Measurements from ENCODE around the gene MYH15. TPM values are rescaled to one million over a fixed set of nuclear protein-coding genes. Genes with fewer than 3 reads are reported as not detected.
"Not testable (repeated sequence)": the region's sequence is repeated elsewhere in the genome, so short reads cannot be mapped to it uniquely, and the experiment has no call there.

The MYH15 gene
- total RNA-seq, 4 donors from 2014 or later, result 0.13 TPM; not detected in 3

GRCh38 chr3:108387063-108387462, 123.3 kb downstream of the MYH15 start:
- Histone ChIP-seq H3K27me3 (no peaks in the 10 kb centered on the region), H3K4me1 (no peaks in the 10 kb centered on the region), H3K36me3 (no peaks in the 10 kb centered on the region), H3K9me3 (no peaks in the 10 kb centered on the region), H3K27ac (no peak overlapping the region), H3K4me3 (no peak overlapping the region)
- WGBS, 2 donors (ENCODE audit: low coverage in 1 of 2), result 83 to 100% methylated on average over 1 of the region's 1 CpG
- TF ChIP-seq, protein P1, sequence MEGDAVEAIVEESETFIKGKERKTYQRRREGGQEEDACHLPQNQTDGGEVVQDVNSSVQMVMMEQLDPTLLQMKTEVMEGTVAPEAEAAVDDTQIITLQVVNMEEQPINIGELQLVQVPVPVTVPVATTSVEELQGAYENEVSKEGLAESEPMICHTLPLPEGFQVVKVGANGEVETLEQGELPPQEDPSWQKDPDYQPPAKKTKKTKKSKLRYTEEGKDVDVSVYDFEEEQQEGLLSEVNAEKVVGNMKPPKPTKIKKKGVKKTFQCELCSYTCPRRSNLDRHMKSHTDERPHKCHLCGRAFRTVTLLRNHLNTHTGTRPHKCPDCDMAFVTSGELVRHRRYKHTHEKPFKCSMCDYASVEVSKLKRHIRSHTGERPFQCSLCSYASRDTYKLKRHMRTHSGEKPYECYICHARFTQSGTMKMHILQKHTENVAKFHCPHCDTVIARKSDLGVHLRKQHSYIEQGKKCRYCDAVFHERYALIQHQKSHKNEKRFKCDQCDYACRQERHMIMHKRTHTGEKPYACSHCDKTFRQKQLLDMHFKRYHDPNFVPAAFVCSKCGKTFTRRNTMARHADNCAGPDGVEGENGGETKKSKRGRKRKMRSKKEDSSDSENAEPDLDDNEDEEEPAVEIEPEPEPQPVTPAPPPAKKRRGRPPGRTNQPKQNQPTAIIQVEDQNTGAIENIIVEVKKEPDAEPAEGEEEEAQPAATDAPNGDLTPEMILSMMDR (IDR thresholded peaks at IDR 0.05), result no peak
- TF ChIP-seq POLR2A (IDR thresholded peaks at IDR 0.05) (no peak), POLR2AphosphoS5 (IDR thresholded peaks at IDR 0.05) (no peak), EP300 (IDR thresholded peaks at IDR 0.05) (no peak)
- ATAC-seq, result no peak

- no peak for TF ChIP-seq POLR2A (IDR thresholded peaks at IDR 0.05)
- TF ChIP-seq EP300 (IDR thresholded peaks at IDR 0.05), result no peak
- no peak for TF ChIP-seq POLR2AphosphoS5 (IDR thresholded peaks at IDR 0.05)
- TF ChIP-seq, protein P1 (IDR thresholded peaks at IDR 0.05), result no peak
- Histone ChIP-seq H3K36me3 (no peaks in the 10 kb centered on the region), H3K27me3 (no peaks in the 10 kb centered on the region), H3K4me1 (no peaks in the 10 kb centered on the region), H3K4me3 (no peak overlapping the region), H3K9me3 (no peaks in the 10 kb centered on the region), H3K27ac (no peak overlapping the region)
- no peak for ATAC-seq
Observed at GRCh38 chr3:108383306-108383705, 127.1 kb downstream of the MYH15 start.

GRCh38 chr3:108381529-108382140, 128.8 kb downstream of the MYH15 start:
- ATAC-seq, result no peak

DNA sequence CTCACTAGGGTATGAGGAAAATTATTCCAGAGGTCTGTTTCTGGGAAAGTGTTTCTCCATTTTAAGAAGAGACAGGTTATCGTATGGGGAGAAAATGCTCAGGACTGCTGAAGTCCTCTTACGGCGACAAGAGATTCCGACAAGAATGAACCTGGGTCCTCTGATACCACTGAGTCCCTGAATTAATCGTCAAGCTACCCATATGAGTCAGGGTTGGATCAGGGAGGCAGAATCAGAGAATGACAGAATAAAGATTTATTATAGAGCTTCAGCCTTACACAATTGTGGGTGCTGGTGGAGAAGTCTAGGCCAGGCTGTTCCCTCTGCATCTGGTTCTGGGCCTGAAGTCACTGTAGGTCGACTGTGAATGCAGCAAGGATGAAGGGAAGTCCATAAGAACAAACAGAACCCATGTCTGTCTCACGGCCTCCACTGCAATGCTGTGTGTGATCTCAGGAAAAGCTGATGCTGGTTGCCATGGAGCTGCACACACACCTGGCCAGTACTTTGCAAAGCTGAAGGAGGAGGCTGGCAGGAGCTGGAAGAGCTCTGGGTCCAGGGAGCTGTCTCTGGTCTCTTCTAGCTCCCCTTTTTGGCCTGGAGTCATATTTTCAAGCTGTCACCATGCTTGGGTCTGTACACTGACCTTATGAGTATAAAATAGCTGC, 130.1 kb downstream of the MYH15 start:
- ATAC-seq, result no peak
- Histone ChIP-seq H3K27ac (no peak overlapping the region), H3K27me3 (no peaks in the 10 kb centered on the region), H3K36me3 (no peaks in the 10 kb centered on the region), H3K9me3 (no peaks in the 10 kb centered on the region), H3K4me3 (no peak overlapping the region), H3K4me1 (no peaks in the 10 kb centered on the region)
- 84 to 86% methylated on average over 2 to 7 of the region's 7 CpGs for whole genome bisulfite sequencing, 2 donors (ENCODE audit: low coverage in 1 of 2)
- TF ChIP-seq POLR2A (IDR thresholded peaks at IDR 0.05) (no peak), POLR2AphosphoS5 (IDR thresholded peaks at IDR 0.05) (no peak), EP300 (IDR thresholded peaks at IDR 0.05) (no peak)
- TF ChIP-seq, protein P1 (IDR thresholded peaks at IDR 0.05), result no peak

More at GRCh38 chr3:108381529-108382140, 128.8 kb downstream of the MYH15 start:
- Histone ChIP-seq H3K9me3 (no peaks in the 10 kb centered on the region), H3K27ac (no peak overlapping the region), H3K4me1 (no peaks in the 10 kb centered on the region), H3K27me3 (no peaks in the 10 kb centered on the region), H3K4me3 (no peak overlapping the region), H3K36me3 (no peaks in the 10 kb centered on the region)
- TF ChIP-seq, protein P1 (IDR thresholded peaks at IDR 0.05), result no peak
- TF ChIP-seq POLR2AphosphoS5 (IDR thresholded peaks at IDR 0.05), result no peak
- TF ChIP-seq POLR2A (IDR thresholded peaks at IDR 0.05), result no peak
- WGBS, 2 donors (ENCODE audit: low coverage in 1 of 2), result 64 to 66% methylated on average over 3 of the region's 3 CpGs

- ATAC-seq, H3K27me3 ChIP-seq, H3K36me3 ChIP-seq, H3K9me3 ChIP-seq, H3K27ac ChIP-seq, H3K4me1 ChIP-seq, H3K4me3 ChIP-seq: not testable (repeated sequence)
- WGBS, 2 donors (ENCODE audit: low coverage in 1 of 2), result 79 to 90% methylated on average over 2 of the region's 2 CpGs
Observed at GRCh38 chr3:108378952-108379342, 131.4 kb downstream of the MYH15 start.

Measured in gastroesophageal sphincter (tissue), 4 donors.